ENCODE data around the gene COPG2.

The COPG2 gene

DNA sequence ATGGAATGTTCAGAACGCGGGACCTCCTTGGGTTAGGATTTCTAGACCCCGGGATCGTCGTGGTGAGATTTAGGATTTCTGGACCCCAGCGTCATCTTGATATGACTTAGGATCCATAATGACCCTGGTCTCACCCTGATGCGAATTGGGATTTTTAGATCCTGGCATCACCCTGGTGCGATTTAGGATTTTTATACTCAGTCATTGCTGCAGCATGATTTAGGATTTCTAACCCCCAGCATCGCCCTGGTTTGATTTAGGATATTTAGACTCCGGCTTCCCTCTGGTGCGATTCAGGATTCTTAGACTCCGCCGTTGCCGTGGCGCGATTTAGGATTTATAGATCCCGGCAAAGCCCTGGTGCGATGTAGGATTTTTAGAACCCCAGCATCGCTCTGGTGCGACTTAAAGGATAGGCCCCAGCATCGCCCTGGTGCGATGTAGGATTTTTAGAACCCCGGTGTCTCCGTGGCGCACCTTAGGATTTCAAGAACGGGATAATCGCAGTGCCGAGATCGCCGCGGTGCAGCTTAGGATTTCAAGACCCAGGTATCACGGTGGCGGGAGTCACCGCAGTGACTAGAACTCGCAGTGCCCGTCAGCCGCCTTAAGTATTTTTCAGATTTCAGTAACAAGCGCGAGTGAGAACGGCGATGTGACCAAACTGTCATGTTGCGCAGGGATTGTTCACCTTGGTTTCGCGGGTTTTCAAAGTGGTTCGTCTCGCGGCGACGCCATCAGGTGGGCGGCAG lies 175.8 kb downstream of the COPG2 start:
- DNase-seq = no peak

DNA sequence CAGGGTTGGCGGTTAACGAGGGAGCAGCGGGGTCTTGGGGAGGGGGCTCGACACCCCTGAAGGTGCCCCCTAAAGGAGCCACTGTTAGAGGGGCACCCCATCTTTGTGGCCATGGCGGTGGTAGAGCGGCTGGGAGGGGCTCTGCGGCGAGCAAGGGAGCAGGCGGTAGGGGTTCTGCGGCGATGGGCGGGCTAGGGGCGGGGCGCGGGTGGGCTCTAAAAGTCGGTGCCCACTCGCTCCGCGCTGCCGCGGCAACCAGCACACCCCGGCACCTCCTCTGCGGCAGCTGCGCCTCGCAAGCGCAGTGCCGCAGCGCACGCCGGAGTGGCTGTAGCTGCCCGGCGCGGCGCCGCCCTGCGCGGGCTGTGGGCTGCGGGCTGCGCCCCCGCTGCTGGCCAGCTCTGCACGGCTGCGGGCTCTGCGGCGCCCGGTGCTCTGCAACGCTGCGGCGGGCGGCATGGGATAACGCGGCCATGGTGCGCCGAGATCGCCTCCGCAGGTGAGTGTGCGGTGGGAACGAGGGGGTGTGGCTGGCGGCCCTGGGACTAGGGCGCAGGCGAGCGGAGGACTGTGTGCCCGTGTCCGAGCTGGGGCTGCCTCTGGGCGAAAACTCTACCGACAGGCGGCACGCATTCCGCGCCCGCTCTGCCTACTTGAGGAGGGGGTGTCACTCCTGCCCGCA lies 176.6 kb downstream of the COPG2 start, which contains the start of gene MEST:
Gene MEST (plus strand): TSS at position 245 of the 682 bp plus-strand sequence. CDS start 229 bp downstream, at position 474.
- peak; percentile 19 for DNase-seq

DNA sequence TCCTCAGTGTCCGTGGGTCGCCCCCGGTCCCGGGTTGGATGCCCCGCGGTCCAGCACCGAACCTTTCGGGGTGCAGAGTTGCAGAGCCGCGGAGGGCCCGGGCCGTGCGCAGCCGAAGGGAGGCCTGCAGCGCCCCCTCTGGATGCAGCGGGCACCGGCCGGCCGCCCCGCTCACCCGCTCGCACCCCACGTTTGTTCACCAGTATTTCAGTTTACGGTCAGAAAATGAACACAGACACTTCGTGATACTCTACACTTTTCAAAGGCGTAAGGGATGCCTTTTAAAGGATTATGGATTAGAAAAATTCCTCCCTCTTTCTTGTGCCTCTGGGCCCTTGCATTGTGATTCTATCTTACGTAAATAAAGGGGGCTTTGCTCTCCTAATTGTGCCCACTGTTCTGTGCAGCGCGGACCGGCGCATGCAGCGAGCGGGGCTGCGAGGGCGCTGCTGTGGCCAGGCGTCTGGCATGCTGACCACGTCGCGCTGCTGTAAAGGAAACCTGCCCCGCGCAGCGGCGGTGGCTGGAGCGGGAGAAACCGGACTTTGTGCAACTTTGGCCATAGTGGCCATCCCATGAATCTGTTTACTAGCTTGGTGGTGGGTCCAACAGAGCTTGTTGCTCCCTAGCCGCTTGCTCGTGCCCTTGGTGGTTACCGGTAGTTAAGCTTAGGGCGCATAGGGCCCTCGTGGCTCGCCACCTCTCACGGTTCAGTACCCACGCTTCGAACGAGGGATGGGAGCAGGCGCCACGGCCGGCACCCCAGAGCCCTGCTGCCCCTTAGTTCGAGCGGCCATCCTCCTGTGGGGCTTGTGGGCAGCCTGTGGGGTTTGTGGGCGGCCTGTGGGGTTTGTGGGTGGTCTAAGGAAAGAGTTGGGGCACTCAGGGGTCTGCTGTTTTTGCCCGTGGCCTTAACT lies 177.4 kb downstream of the COPG2 start:
- no peak for DNase-seq

DNA sequence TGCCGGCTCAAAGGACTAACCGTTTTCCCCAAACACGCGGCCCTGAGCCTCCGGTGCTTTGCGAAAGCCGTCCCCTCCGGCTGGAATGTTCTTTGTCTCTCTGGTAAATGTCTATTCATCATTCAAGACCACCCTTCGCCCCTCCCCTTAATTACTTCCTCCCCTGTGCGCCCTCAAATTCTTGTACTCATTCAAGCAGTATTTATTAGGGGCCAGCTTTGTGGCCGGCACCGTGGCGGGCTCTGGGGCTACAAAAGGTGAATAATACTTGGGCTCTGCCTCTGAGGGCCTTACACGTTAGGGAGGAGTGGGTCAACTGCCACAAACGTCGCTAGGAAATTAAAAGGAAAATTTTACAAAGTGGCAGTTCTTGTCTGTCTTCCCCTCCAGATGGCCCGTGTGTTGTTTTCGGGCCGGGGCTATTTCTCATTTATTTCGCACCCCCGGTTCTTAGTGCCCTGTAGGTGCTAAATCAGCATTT lies 178.2 kb downstream of the COPG2 start:
- DNase-seq = no peak

DNA sequence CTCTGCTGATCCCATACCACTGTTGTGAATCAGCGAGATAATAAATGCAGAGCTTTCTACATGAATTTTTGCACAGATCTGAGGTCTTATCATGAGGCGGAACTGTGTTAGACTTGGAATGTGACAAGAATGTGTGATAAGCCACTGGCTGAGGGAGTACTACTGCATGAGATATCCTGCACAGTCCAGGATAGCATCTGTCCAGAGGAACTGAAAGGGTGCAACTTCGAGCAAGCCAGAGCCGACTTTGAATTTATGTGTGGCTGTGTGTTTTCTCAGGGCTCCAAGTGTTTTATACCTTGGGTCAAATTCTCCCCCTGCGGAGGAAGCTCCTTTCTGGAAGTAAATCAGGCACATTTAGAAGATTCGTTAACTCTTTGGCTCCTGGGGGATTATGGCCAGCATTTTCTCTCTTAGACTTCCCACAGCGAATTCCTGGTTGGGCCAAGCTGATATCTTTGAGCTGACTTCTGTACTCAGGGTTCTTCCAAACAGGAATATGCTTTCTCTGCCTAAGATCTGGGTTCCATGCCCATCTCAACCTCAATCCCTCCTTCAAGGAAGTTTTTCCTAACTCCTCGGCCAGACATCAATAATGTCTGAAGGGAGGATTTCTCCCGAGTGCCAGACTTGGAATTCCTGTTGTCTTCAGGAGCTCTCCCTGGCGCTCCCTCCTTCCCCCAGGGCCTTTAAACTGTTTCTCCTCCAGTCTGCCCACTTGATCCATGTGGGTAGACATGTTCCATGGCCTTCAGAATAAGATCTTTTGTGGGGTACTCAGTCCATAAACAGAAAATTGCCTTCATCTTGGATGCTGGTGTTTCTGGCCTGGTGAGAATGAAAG lies 179.2 kb downstream of the COPG2 start:
- no peak for DNase-seq

DNA sequence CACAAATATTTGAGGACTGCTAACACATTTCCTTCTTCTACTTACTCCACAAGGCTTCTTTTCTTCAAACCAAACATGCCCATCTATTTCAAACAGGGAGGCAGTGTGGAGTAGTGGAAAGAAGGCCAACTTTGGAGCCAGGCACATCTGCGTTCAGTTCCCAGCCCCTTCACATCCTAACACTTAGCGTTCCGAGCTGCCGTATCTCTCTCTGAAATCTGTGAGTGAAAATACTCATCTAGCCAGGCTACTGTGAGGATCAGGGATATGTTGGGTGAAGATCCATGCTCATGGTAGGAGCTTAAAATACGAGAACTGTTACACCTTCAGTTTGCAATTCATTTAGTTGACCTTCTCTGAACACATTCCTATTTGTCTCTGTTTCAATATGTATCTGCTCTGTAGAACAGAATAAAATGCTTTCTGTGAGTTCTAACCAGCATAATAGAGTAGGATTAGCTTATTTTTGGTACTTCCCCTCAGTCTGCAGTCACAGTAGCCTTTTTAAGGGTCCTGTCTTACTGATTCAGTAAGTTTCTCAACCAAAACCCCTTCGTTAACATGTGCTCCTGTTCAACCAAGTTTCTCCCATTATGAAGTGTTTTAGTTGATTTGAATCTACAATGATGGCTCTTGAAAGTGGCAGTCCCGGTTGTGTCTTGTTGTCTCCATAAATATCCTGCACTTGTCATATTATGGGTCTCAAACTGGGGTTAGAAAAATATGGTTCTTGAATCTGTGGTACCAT lies 180.0 kb downstream of the COPG2 start:
- DNase-seq = no peak

DNA sequence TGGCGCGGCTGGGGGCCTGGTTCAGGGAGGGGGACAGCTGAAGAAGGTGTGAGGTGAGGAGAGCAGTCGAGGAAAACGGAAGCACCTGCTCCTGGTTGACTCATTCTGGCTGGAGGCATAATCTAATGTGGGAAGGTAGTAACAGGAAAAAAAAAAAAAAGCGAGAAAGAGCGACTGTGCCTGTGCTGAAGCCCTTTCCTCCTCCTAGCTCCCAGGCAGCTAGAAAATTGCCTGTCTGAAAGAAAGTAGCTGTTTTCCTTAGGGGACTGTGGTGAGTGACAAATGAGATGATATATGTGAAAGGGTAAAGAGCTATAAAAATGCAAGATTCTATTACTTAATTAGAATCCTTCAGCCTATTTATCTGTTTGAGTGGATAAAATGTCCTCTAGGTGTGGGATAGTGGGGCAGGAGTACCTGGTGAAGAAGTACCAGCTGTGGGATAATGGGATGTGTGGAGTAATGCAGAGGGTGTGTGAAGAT lies 181.6 kb downstream of the COPG2 start:
- no peak for DNase-seq

DNA sequence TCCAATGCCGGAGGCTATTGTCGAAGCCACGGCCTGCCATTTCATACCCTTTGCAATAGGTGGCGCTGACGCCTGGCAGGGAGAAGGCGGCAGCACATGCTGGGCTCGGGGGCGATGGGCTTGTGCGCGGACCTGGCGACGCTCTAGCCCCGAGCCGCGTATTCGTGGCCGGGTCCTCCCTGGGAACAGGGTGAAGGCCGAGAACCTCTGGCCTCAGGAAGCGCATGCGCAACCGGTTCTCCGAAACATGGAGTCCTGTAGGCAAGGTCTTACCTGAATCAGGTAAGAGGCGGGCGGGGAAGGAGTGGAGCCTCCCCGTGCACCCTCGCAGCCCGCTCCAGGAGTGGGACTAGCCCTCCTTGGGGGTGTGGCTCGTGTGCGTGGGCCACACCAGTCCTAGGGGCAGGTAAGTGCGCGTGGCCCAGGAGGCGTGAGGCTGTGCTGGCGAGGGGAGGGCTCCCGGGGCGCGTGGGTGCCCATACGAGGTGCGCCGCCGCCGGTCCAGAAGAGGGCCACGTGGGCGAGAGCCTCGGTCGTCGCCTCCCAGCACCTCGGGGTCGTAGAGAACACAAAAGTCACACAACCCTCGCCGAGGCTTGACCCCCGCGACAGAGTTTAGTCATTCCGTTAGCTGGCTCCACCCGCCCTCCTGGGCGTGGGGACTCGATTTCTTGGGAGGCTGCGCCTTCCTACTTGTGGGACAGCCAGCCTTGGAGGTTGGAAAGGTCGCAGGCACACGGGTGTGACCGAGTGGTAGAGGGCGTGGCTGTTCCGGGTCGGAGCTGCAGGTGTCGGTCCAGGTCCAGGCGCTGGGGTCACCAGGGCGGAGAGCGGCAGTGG lies 182.2 kb downstream of the COPG2 start:
- peak; percentile 22 for DNase-seq

DNA sequence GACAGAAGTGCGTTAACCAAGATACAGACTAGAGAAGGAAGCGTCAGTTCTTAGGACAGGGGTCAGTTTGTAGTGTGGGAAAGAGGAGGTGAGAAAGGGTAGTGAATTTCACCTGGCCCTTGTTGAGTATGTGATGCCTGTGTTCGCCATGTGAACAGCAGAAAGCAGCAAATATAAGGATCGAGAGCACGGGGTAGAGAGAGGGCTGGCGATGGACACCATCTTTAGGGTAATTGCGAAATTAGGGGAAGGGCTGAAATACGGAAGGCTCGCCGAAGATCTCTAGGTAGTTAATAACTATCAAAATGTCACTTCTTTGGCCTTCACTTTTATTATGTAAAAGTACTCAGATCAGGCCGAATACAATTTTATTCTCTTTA lies 182.8 kb downstream of the COPG2 start:
- no peak for DNase-seq

DNA sequence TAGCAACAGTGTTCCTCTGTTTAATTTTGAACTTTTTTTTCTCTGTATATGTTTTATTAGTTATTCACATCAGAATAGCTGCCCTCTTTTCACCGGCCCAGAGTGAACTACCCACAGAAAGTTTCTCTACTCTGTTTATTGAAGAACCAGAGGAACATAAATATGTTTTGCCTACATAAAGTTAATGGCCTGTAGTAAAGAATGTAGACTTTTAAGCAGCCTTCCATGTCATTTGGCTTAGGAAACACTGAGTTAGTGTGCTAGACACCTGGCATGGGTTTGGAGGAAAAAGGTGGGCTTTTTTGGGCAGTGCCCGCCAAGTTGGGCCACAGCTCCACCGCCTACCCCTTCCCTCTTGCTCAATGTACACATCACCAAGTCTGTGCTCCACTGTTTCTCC lies 185.5 kb downstream of the COPG2 start:
- DNase-seq = no peak

DNA sequence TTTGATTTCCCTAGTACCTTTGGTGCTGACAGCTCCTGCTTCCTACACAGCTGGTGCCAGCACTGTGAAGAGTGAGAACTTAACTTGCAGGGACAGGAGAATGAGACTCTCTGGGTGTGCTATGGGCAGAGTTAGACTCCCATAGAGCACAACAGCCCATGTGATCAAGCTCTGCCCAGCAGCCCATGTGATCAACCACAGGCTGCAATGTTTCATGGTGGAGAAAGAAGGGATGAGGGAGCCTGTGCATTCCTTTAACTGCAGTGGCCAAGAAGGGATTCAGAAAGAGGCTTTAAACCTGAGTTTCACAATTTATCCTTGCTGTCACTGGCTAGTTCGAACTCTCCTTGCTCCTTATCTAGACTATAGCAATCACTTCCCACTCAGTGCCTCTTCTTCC lies 186.7 kb downstream of the COPG2 start:
- DNase-seq = no peak

DNA sequence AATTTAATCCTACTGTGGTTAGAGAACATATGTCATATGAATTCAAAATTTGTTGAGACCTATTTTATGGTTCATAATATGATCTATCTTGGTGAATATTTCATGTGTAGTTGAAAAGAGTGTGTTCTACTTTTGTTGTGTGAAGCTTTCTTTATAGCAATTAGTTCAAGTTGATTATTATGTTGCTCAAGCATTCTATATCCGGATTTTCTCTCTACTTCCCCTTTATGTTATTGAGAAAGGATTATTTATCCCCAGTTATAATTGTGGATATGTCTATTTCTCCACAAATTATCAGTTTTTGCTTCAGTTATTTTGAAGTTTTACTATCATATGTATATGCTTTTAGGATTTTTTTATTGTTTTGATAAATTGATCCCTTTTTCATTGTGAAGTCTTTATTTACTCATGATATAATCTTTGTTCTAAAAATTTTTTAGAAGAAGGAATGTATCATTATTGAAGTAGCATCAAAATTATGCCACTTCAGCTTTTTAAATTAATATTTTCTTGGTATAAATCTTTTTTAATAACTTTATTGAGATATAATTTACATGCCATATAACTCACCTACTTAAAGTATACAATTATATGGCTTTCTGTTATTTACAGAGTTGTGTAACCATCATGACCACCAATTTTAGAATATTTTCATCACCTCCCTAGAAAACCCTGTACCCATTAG lies 188.7 kb downstream of the COPG2 start:
- DNase-seq = no peak

DNA sequence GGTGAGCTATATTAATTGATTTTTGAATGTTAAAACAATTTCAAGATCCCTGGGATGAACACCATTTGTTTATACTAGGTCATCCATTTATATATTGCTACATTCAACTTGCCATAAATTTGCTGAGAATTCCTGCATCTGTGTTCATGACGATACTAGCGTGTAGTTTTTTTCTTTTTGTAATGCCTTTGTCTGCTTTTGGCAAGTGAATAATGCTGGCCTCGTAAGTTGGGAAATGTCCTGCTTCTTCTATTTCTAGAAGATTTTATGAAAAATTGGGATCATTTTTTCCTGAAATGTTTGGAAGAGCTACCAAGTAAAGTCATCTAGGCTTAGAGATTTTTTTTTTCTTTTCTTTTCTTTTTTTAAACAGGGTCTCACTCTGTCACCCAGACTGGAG lies 189.6 kb downstream of the COPG2 start:
- no peak for DNase-seq

DNA sequence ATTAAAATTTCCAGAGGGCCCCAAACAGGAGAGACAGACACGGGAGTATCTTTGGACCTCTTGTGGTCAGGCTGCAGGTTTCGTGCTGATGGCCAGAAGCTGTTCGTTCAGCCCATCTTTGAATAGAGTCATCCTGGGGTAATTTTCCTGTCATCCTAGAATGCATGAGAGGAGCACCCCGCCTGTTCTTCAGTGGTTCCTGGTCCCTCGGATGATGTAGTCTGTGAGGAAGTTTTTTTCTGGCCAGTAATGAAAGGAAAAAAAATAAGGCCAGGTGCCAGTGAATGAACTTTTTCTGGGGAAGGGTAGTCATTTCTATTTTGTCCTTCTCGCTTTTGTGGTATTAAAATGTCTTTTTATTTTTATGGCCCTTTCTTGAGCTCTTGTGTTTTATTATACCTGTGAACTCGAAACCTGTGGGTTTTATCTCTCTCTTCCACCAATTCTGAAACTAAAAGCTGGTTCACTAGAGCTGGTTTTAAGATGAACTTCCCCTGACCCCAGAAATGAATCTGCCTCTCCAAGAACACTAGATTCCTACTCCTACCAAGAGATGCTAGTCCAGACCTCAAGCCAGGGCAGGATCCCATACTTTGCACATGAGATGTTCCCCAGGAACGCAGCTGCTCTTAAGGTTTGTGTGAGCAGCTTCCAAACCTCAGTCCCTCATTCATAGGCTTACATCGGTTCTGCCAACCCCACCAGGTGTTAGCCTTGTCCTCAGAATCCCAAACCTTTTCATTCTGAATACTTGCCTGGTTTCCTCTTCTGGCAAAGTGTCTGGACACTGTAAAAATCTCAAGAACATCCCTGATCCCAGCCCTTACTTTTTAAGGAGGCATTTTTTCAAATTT lies 192.0 kb downstream of the COPG2 start:
- no peak for DNase-seq

DNA sequence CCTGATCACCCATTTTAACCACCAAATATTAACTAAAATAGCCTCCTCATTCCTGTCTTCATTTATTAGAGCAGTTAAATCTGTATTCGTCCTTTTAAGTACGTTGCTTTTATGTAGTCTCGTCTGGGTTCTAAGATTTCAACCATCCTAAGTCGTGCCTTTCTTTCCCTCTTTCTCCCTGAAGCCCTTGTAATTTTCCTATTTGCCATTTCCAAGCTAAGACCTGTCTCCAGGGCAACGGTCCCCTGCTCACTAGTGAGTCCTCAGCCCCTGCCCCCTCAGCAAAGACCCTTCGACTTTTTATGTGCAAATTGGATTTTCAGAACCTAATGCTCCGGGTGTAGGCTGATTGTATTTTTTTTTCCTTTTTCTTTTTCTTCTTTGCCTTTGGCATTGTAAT lies 192.8 kb downstream of the COPG2 start:
- no peak for DNase-seq

DNA sequence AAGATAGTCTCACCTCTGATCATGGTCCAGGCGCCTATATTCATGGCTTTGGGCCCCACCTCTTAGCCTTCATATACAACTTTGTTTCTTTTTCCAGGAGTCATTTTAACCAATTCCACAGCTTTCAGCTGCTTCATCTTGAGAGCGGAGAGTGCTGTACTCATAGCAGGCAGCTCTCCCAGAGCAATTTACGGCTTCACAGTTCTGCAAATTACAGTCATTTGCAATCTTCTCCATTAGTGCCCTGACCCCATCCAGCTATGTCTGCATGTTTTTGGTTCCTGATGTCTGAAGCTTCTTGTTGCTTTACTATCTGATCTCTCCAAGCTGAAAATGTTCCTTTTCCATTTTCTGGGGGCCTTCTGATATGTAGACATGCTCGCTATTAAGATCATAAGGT lies 194.7 kb downstream of the COPG2 start:
- no peak for DNase-seq

DNA sequence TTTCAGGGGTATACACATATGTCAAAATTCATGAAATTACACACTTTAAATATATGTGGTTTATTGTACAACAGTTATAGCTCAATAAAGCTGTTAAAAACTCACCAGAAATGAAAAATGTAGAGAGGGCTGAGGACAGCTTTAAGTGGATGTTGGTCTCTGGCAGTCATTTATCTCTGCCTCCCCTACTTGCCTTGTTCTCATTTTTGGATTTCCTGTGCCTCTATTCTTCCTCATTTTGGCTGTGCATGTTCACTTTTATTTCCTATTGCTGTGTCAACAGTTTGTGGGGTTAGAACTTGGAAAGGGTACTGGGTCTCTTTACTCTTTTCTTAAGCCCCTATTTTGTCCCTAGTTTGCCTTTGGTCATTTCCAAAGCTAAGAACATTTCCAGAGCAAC lies 195.3 kb downstream of the COPG2 start:
- no peak for DNase-seq

DNA sequence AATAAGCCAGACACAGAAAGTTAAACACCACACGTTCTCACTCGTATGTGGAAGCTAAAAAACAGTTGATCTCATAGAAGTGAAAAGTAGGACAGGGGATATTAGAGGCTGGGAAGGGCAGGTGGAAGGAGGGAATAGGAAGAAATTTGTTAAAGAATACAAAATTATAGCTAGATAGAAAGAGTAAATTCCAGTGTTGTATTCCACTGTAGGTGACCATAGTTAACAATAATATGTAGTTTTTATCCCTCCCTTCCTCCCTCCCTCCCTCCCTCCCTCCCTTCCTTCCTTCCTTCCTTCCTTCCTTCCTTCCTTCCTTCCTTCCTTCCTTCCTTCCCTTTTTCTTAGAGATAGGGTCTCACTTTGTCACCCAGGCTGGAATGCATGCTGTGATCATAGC lies 196.6 kb downstream of the COPG2 start:
- DNase-seq = no peak

DNA sequence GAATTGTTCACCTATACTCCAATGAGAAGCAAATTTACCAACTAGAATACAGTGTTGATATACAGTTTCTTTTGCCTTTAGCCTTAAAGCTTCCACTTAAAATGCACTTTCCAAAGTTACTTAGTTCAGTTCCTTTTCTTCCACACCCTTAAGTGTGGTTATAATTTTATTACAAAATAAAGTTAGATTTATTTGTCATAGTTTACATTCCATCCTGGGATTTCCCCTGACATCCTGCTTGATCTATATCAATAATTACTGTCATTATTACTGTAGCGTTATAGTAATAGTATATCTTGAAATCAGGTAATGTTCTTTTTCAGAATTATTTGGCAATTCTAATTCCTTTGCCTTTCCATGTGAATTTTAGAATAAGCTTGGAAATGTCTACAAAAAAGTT lies 199.9 kb downstream of the COPG2 start:
- no peak for DNase-seq

Data from activated gamma-delta T cell (primary cell).